Measurements from ENCODE around the gene DACT2.
"Not testable (repeated sequence)": the region's sequence is repeated elsewhere in the genome, so short reads cannot be mapped to it uniquely, and the experiment has no call there.

DACT2 gene

DNA sequence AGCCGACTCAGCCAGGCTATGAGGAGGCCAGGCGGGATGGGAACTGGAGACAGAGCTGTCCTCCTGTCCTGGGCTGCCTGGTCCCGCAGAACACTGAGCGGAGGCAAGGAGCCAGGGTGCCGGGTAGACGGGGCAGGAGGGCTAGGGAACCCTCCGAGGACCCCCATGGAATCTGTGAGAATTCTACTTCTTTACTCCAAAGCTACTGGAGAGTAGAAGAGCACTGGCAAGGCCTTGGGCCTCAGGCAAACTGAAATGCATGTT, 14.9 kb downstream of the DACT2 start:
- DNase-seq (ENCODE audit: low read depth, low spot score), result no peak

DNA sequence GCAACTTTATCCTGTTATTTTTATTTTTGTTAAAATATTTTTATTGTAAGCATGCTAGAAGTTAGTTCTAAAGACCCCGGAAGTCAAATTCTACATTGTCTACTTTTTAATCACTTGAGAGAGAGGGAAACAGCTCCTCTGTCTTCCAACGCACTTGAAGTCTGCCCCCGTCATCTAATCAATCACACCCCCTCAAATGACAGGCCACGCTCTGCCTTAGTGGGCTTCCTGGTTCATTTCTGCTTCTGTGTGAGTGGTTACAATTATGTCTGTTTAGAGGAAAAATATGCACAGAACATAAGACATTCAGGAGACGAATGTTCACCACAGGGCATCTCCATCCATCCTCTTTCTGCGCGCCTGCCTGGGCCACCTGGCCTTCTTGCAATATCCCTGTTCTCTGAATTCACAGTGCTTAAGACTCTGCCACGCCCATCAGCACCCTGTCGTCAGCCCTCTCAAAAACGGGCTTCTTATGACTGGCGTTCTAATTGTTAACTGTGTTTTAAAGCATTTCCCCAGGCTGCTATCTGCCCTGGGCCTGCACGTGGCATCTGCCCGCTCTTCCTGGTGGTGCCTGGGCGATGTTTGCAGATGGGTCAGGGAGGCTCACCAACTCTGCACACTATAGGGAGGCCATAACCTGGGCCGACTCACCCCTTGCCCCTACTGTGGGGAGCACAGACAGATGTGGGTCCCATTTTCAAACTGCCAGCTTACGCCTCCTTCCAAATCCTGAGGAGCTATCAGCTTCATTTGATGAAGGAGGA, 15.4 kb downstream of the DACT2 start:
- no peak for DNase-seq (ENCODE audit: low read depth, low spot score)

DNA sequence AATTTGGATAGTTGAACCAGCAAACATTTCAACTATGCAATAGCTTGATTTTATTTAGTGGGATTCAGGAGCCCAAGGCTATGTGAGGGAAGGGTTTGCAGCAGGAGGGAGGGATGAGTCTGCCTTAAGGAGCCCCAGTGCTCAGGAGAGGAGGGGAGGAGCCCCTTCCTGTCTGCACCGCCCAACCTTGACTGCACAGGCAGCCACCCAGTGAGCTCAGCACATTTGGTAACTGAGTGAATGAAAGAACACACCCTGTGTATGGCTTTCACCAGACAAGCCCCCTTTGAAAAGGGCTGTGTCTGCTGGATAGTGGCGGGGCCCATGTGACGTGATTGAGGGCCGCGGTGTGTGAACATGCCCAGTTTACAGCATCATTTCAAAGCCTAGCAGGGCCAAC, 17.0 kb downstream of the DACT2 start:
- peak; percentile 85 for DNase-seq (ENCODE audit: low read depth, low spot score)

DNA sequence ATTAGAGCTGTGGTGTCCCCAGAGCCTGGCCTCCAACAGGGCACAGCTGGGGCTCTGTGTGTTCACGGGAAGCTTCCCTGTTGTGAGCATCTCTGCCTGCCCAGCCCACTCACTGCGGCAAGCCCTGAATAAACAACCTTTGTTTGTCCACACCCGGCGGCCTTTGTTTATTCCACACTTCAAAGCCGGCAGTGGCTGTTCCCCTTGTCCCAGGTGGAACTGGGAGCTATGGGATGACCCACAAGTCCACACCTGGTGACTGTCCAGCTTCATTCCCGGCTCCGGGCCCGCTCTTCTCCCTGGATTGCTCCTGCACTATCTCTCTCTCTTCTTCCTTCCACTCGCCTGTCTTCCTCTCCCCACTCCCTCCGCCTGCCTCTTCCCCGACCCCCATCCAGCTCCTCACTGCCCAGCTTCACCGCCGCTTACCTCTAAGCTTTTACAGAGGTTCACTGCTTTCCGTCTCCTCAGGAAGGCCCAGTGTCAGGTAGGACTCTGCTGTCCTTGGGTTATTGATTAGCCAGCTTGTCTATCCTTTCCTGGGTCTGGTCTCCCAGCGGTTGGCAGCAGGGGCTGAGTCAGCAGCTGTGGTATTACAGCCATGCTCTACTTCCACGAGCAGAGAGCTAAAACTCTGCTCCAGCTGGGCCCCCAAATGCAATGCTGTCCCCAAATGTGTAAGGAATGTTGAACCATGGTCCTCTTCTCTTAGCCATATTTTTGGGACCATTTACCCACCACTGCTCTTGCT, 17.8 kb downstream of the DACT2 start:
- DNase-seq (ENCODE audit: low read depth, low spot score), result peak; percentile 62

DNA sequence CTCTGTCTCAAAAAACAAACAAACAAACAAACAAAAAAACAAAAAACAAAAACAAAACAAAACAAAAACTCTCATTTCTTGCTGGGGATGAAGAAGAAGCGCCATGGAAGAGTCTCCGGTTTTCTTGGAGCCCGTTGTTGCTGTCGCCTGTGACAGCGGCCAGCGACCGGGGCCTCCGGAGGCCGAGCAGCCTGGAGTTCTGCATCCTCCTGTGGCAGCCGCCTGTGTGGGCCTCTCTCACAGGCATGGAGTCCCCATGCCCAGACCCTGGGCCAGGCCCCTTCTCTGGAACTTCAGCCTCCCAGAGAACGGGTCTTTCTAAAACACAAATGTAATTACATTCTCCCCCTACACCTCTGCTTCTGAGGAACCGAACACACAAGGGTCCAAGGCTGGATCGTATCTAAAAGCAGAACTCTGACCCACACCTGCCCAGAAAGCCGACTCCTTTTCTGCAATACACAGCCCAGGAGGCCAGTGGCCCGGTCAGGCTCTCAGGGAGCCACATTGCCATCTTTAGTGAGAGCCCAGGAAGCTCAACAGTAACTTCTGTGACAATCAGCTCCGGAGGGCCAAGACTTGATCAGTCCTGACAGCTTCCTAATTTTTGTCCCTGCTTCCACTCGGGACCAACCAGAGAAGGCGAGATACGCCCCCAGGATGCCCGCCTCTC, 18.5 kb downstream of the DACT2 start:
- DNase-seq (ENCODE audit: low read depth, low spot score), result no peak

DNA sequence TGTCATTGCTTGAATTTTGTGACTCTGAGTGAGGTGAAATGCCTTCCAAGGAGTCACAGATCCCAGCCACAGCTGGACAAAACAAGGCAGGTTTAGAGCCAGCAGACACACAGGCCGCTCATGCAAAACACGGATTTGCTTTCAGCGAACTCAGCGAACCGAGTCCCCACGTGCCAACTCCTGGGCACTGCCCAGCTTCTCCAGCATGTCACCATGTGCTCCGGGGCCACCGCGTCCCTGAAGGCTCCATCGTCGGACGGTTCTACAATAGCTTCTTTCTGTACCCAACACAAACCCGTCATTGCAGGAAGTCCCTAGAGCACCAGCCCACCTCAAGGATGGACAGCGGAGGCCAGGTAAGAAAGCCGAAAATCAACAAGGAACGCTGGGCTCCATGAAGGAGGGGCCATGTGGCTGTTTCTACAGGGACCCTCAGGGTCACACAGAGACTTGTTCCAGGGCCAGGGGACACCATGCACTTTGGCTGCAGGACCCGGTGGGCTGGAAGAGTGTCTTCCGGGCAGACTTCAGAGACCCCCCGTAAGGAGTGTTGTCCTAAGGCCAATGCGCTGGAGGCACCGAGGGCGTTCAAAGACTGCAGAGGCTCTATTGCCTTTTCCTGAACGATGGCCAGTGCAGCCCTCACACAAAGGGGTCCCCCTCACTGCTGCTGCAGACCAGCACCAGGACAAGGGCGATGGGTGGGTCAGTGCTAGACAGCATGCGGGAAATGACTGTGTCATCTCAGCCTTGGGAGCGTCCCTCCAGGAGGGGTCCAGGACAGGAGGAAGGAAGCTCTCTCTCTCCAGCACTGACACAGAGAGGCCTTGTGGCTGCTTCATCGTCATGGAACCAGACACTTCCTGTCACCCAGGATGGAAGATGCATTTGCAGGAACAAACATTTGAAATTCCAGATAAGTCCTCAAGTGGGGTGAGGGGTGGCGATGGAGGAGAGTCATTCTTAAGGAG, 19.8 kb downstream of the DACT2 start:
- no peak for DNase-seq (ENCODE audit: low read depth, low spot score)

DNA sequence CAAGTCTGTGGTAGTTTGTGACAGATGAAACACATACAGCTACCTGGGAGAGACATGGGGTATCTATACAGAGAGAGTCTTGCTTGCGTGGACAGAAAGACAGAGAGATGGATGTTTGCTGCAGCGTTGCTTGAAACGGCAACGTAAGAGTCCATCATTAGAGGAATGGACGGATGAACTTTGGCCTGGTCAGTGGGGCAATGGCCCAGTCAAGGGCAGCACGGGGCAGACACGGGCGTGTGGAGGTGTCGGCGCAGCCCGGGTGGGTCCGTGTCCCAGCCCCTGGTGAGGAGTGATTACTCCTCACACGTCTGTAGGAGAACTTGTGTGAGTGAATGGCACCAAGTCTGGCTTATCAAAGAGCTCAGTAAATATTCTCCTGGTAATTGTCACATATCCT, 21.9 kb downstream of the DACT2 start:
- no peak for DNase-seq (ENCODE audit: low read depth, low spot score)

DNA sequence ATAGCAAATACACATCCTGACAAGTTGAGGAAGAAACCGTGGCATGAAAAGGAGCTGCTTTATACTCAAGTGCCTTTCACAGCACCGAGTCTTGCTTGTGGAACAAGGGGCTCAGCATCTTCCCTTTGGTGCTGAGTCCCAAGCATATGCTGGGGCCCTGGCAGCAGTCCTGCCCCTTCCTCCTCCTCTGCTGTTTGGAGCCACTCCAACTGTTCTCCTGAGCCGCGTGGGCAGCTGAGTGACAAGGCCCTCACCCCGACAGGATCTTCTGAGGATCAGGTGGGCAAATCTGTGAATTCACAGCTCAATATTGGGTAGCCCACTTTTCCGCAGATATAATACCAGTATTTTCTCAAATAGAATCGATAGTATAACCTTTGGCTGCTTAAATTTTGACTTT, 24.7 kb downstream of the DACT2 start:
- no peak for DNase-seq (ENCODE audit: low read depth, low spot score)

DNA sequence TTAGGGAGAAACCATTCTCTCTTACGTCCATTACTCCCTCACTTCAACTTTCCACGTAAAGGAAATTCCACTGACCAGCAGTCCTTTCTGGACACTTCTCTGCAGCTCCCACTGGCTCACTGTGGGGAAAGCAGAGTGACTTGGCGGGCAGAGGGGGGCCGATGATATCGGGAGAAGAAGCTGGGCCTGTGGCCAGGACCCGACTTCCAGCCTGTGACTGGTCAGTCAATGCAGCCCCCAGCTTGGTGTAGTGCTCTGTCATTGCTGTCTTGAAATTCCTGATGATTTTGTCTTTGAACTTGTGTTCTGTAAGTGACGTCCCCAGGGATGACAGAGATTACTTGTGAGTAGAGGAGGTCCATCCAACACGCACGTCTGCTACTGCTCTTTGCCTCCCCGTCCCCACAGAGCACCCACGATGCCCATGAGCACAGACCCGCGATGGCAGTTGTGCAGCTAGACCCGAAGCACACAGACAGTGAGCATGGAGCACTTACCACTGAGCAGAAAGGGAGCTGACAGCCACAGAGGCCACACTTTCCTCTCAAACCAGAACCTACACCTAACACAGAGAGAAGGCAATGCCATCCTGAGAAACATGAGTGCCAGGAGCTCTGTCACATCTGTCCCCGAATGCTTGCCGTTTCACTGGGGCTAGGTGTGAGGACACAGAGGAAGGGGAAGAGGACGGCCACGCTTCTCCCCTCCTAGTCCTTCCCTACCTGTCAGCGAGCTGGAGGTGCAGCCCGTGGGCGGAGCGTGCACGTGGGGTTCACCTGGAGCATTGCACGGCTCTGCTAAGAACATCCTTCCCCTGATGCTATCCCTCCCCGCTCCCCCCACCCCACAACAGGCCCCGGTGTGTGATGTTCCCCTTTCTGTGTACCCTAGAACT, 25.7 kb downstream of the DACT2 start:
- DNase-seq (ENCODE audit: low read depth, low spot score), result no peak

DNA sequence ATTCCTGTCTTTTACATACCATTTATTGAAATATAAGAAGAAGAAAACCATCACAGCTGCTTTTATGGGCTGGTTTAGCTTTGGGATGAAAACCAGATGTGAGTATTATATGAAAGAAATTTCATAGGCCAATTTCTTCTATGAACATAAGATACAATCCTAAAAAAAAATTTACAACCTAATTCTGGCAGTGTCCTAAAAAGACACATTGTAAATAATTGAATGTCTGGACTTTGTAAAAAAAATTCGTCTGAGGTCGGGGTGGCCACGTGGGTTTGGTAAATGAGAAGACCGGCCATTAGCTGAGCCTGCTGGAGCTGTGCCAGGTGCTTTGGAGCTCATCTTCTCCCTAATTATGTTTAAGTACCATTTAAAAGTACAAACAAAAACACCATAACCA, 26.8 kb downstream of the DACT2 start:
- no peak for DNase-seq (ENCODE audit: low read depth, low spot score)

DNA sequence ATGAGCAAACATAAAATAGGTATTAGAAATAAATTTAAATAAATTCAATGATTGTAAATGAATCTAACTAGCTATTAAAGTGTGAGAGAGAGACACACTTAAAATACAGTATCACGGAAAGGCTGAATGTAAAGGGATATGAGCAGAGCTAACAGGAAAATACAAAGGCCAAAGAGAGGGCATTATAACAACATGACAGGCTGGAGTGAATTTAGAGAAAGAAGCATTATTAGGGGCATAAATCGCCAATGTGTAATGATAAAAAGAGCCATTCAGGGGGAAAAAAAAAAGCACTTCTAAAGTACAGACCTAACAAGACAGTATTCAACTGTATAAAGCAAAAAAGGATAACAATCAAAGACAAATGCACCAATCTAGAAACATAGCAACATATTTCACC, 28.1 kb downstream of the DACT2 start:
- DNase-seq (ENCODE audit: low read depth, low spot score), result no peak

DNA sequence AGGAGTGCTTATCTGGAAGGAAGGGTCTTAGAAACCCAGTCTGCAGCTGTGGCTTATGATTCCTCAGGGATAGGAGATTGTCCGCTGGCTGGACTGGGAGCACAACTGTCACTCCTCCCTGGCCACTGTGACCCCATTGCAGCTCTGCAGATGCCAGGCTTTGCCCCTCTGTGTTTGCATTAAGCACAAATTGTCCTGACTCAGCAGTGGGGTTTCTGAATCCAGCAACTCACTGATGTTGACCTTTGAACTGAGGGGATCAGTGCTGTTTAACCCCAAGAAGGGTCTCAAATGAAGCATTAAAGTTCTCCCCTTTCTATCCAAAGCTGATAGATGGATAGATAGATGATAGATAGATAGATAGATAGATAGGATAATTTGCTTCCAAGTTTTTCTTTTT, 29.5 kb downstream of the DACT2 start:
- DNase-seq (ENCODE audit: low read depth, low spot score), result no peak

DNA sequence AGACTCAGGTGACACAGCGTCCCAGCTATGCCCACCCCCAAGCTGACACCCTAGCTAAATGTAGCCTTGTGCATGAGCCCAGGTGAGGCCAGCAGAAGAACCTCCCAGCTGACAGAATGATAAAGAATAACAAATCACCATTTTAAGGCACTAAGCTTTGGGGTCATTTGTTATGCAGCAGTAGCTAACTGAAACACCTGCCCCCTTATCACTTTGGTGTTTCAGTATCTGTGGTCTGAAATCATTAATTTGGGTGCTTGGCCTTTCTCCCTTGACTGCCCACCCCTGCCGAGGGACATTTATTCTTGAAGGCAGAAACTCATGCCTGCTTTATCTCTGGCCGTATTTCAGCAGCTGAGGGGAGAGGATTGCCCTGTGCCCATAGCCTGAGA, 30.0 kb downstream of the DACT2 start:
- no peak for DNase-seq (ENCODE audit: low read depth, low spot score)

DNA sequence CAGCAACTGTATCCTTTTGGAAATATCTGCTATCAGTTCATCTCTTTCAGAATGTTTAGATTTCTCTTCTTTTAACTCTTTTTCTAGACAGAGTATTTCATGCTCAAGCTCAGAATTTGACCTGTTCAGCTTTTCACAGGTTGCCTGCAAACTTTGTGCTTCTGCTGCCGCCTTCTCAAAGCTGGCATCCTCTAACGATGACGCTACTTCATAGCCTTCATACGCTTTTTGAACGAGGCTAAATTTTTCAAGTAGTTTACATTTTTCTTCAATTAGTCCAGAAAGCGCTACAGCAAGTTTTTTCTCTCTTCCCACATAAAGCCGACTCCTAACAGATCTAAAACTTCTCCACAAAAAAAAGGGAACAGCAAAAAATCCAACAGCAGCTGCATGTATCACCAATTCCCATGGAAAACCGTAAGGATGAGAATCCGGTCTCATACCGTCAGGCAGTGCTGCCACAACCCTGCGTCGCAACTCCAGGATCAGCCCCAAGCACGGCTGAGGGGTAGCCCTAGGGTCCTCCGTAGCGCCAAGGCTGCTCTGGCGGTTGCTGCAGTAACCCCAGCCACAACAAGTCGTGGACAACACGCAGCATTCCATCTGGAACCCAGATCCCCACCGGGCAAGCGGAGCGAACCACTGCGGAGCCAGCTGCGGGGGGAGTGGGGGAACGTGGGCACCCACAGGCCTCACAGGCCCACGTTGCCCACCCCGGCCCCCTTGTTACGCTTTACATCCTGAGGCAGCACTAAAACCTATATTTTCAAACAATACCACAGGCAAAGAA, 30.6 kb downstream of the DACT2 start:
- DNase-seq (ENCODE audit: low read depth, low spot score), result no peak

DNA sequence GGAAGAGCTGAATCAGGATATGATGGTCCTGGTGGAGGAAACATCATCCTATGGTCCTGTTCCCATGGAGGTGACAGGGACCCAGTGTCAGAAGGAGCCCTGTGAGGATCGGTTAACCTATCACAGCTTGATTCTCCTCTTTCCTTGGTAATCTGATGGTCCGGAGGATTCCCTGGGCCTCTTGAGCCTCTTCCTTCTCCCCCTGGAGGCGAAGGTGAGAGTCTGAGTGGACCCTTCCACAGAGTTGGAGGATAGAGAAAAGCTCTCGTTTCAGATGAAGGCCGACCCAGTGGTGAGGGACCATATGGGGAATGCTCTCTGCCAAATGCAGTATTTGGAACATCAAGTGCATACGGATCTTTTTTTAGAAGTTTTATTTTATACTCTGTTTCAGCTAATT, 32.1 kb downstream of the DACT2 start:
- DNase-seq (ENCODE audit: low read depth, low spot score), result not testable (repeated sequence)

DNA sequence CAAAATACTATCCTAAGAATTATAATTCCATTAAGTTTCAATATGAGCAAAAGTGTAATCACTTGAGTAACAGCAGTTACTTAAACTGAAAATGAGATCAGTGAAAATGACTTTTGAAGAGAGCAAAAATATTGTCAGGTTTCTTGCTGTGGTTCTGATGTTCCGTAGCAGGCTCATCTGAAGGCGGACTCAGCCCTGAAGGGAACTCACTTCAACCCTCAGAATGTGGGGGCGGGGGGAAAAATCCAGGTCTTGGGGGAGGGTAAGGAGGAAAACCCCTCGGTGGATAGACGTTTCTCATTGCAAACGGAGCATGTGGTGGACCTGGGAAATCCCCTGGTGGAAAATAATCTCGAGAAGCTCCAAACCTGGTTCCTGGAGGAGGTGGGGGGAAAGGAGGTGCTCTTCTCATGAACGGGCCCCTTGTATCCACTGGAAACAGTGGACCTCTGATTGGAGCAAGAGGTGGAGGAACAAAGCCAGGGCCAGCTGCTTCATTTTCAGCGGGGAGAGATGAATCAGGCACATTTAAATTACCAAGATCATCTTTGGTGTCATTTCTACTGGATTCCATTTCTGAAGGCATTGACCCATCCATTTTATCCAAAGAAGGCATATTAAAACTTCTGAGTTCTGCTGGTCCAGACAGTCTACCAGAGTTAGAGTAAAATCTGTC, 32.7 kb downstream of the DACT2 start:
- DNase-seq (ENCODE audit: low read depth, low spot score), result not testable (repeated sequence)

DNA sequence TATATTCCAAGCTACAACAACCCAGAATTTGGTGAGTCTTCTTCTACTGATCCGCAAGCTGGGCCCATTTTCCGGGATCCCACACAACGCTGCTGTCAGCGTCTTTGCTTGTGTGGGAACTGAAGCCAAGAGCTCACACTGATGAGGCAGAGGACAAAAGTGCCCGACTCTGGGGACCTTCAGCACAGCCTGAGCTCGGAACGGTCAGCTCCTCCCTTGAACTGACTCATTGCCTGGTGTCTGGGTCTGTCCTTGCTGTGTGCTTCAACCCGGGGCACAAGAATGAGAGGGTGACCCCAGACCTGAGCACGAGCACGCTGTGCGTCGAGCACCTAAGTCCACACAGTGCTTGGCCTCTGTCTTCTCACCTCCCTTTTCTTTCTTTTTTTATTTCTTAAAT, 33.5 kb downstream of the DACT2 start:
- no peak for DNase-seq (ENCODE audit: low read depth, low spot score)

DNA sequence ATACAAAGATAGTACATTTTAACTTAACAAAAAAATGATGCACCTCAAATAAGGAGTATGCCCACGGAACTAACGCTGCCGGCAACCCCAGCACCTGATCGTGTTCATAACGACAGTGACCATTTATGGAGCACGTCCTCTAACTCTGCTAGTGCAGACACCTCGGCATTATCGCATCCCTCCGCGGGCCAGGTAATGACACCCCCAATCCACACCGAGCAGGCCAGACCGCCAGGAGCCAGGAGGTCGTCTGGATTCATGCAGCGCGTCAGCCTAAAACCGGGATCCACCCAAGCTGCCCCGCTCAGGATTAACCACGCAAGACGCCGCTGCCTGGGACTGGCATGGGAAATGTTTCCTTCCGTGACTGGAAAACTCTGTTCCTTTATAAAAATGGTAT, 34.1 kb downstream of the DACT2 start:
- no peak for DNase-seq (ENCODE audit: low read depth, low spot score)

DNA sequence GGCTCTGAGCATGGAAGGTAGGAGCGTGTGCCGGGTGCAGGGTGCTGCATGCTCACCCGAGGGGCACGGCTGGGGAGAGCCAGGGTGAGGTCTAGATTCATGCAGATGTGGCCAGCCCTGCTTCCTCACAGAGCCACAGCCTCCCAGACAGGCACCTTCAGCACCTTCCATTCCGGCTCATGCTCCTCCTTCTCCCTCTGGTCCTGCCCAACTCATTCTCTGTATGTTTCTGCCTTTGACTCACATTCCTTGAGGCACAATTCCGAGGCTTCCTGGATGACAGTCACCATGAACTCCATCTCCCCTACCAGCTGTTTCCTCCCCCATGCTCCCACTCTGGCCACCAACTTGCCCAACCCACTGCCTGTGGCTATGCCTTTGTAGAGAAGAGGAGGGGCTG, 35.4 kb downstream of the DACT2 start:
- DNase-seq (ENCODE audit: low read depth, low spot score), result no peak

DNA sequence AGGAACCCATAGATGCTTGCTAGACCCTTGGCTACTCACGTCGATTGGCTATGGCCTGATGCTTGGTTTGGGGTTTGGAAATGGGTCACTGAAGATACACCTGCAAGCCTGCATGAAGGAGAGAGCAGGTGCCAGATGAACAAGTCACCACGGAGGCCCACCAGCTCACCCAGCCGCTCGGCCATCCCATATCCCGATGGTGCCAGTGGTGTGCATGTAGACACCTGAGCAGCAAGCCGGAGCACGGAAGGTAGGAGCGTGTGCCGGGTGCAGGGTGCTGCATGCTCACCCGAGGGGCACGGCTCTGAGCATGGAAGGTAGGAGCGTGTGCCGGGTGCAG, 35.9 kb downstream of the DACT2 start:
- DNase-seq (ENCODE audit: low read depth, low spot score), result no peak

Measured in ELF-1 (cell line).